Gastrocnemius medialis (tissue), 4 donors: ENCODE measurements around the gene EHD1. TPM values are rescaled to one million over a fixed set of nuclear protein-coding genes. Genes with fewer than 3 reads are reported as not detected.

Experiments used
- ATAC-seq, 2 donors: fragments of 150-250 bp; one replicate each; pipeline ENCODE4 v1.9.1; 2016
- DNase-seq, 2 donors: peaks; one replicate each; pipeline ENCODE4 v3.0.0-alpha.2; 2019
- H3K27ac ChIP-seq, 4 donors: fragments of 200-600 bp; sonication (generic); 1 replicate in 1 of 4; 2 replicates in 3 of 4; pipeline ENCODE4 v1.5.1; 2016 to 2018; ENCODE audit warnings: mild to moderate bottlenecking in 2 of 4, moderate library complexity in 1 of 4
- H3K27me3 ChIP-seq, 3 donors: fragments of 200-600 bp; sonication (generic) in 2 of 3; 1 replicate in 1 of 3; 2 replicates in 2 of 3; pipeline versions ENCODE4 v1.5.1 to v1.6.0; 2016 to 2019; ENCODE audit warnings: mild to moderate bottlenecking in 1 of 3, moderate library complexity in 1 of 3
- H3K36me3 ChIP-seq, 2 donors: fragments of 200-600 bp; sonication (generic) in 1 of 2; one replicate each; pipeline ENCODE4 v1.5.1; 2017 to 2018
- H3K4me1 ChIP-seq, 2 donors: fragments of 200-600 bp; sonication (generic) in 1 of 2; one replicate each; pipeline ENCODE4 v1.5.1; 2016 to 2017; ENCODE audit warnings: mild to moderate bottlenecking in 2 of 2
- H3K4me3 ChIP-seq, 4 donors: fragments of 200-600 bp; sonication (generic) in 3 of 4; 1 replicate in 1 of 4; 2 replicates in 3 of 4; pipeline ENCODE4 v1.5.1; 2016 to 2019; ENCODE audit warnings: mild to moderate bottlenecking in 2 of 4
- H3K9me3 ChIP-seq, 3 donors: fragments of 200-600 bp; sonication (generic) in 2 of 3; 1 replicate in 1 of 3; 2 replicates in 2 of 3; pipeline ENCODE4 v1.5.1; 2016 to 2019
- CTCF ChIP-seq, 5 experiments: fragments of 450-650 bp in 3 of 5; fragments of 200-600 bp in 2 of 5; sonication (generic) in 2 of 5; IDR thresholded peaks in 4 of 5; conservative IDR thresholded peaks in 1 of 5; 1 replicate in 4 of 5; 2 replicates in 1 of 5; pipeline ENCODE4 v1.5.1; 2016 to 2019; ENCODE audit warnings: antibody characterized with exemption in 5 of 5, mild to moderate bottlenecking in 3 of 5, moderate library complexity in 3 of 5
- POLR2A ChIP-seq, 2 donors: fragments of 450-650 bp; IDR thresholded peaks; one replicate each; pipeline ENCODE4 v1.6.1; 2017; ENCODE audit warnings: antibody characterized with exemption in 2 of 2, mild to moderate bottlenecking in 2 of 2, moderate library complexity in 2 of 2
- in situ Hi-C, 4 donors: fragments of 200-750 bp; cut with MboI; loops; one replicate each; pipeline versions ENCODE4 v1.15.0 to v1.8.0; 2017; ENCODE audit warnings: low sequenced_read_pairs in 4 of 4
- intact Hi-C: fragments of 100-400 bp; cut with DNase I; formaldehyde crosslinking; loops from one replicate; pipeline ENCODE4 v1.15.1; 2023; ENCODE audit warnings: low total_unique reads
- total RNA-seq, 4 donors: library from RNA; depleted of rRNA; stranded (reverse); fragments of >200 nt; gene quantifications; one replicate each; pipeline versions ENCODE4 v1.1.0 to v1.2.3, GENCODE V29; 2016

Gene EHD1
- total RNA-seq, 4 donors from 2014 or later = 24.8 to 46.2 (median 31.3) TPM

GRCh38 chr11:64857485-64857884, 20.9 kb downstream of the EHD1 start:
- intact Hi-C loops = loop anchor here (5.0 to 10.0 kb wide), 2 partner anchors 257 to 720 kb away; partner anchors contain the start of genes EHBP1L1, TM7SF2 and ZNHIT2
- Histone ChIP-seq H3K27ac (peak overlapping the region; percentile 90 to 94 (median 92)), H3K4me1 (peaks cover 83 to 87% of the 10 kb centered on the region in 2 donors), H3K27me3 (no peaks in the 10 kb centered on the region), H3K4me3 (no peak overlapping the region), H3K36me3 (no peaks in the 10 kb centered on the region), H3K9me3 (no peaks in the 10 kb centered on the region)
- ATAC-seq (no peak), DNase-seq (no peak)
- in situ Hi-C loops = no loop called here
- TF ChIP-seq POLR2A (IDR thresholded peaks at IDR 0.05) (no peak), CTCF (IDR thresholded peaks at IDR 0.05 in 4 of 5, conservative IDR thresholded peaks at IDR 0.05 in 1 of 5) (no peak)

GRCh38 chr11:64856382-64857227, 21.8 kb downstream of the EHD1 start:
- peak overlapping the region; percentile 90 to 94 (median 92) for H3K27ac ChIP-seq
- no peaks in the 10 kb centered on the region for H3K36me3 ChIP-seq
- in situ Hi-C loops (no loop called here), intact Hi-C loops (loop anchor here (1.0 to 10.0 kb wide), 3 partner anchors 22 to 721 kb away; partner anchors contain the start of genes EHBP1L1, EHD1, TM7SF2 and ZNHIT2)
- ATAC-seq (peak; percentile 67 to 72), DNase-seq (peak; percentile 89 to 96)
- no peaks in the 10 kb centered on the region for H3K9me3 ChIP-seq
- TF ChIP-seq CTCF (IDR thresholded peaks at IDR 0.05 in 4 of 5, conservative IDR thresholded peaks at IDR 0.05 in 1 of 5) (no peak), POLR2A (IDR thresholded peaks at IDR 0.05) (peak; percentile 71 to 78)
- no peak overlapping the region for H3K4me3 ChIP-seq
- H3K27me3 ChIP-seq = no peaks in the 10 kb centered on the region
- H3K4me1 ChIP-seq = peaks cover 86 to 87% of the 10 kb centered on the region in 2 donors

- no peak overlapping the region for H3K4me3 ChIP-seq
- in situ Hi-C loops (no loop called here), intact Hi-C loops (loop anchor here (1.0 to 10.0 kb wide), 4 partner anchors 23 to 722 kb away; partner anchors contain the start of genes EHBP1L1, EHD1, PPP2R5B and TM7SF2)
- DNase-seq (peak in 1 of 2 donors; percentile 32), ATAC-seq (no peak)
- no peaks in the 10 kb centered on the region for H3K27me3 ChIP-seq
- H3K4me1 ChIP-seq = peaks cover 86 to 93% of the 10 kb centered on the region in 2 donors
- peak overlapping the region; percentile 90 to 94 (median 92) for H3K27ac ChIP-seq
- no peaks in the 10 kb centered on the region for H3K9me3 ChIP-seq
- no peaks in the 10 kb centered on the region for H3K36me3 ChIP-seq
- TF ChIP-seq POLR2A (IDR thresholded peaks at IDR 0.05) (no peak), CTCF (IDR thresholded peaks at IDR 0.05 in 4 of 5, conservative IDR thresholded peaks at IDR 0.05 in 1 of 5) (no peak)
These were observed 22.7 kb downstream of the EHD1 start for GRCh38 chr11:64855596-64856304.

GRCh38 chr11:64854534-64855502, 23.6 kb downstream of the EHD1 start:
- ATAC-seq (peak; percentile 49 to 53), DNase-seq (peak; percentile 72 to 94)
- in situ Hi-C loops = no loop called here
- Histone ChIP-seq H3K36me3 (no peaks in the 10 kb centered on the region), H3K27ac (peak overlapping the region; percentile 90 to 94 (median 92)), H3K9me3 (no peaks in the 10 kb centered on the region), H3K27me3 (no peaks in the 10 kb centered on the region), H3K4me1 (peaks cover 86 to 96% of the 10 kb centered on the region in 2 donors), H3K4me3 (peak overlapping the region in 2 of 4 donors; percentile 7 to 19)
- intact Hi-C loops = loop anchor here (2.0 to 10.0 kb wide), 3 partner anchors 70 to 722 kb away; partner anchors contain the start of genes EHBP1L1, PPP2R5B, TM7SF2 and ZNHIT2
- TF ChIP-seq POLR2A (IDR thresholded peaks at IDR 0.05) (peak in 1 of 2 donors; percentile 14), CTCF (IDR thresholded peaks at IDR 0.05 in 4 of 5, conservative IDR thresholded peaks at IDR 0.05 in 1 of 5) (no peak)
